ENCODE results near the gene TBX1. TPM values are rescaled to one million over a fixed set of nuclear protein-coding genes. Genes with fewer than 3 reads are reported as not detected.

Gene TBX1
- total RNA-seq, 3 donors from 2014 or later = 0.96 to 9.2 (median 2.9) TPM

DNA sequence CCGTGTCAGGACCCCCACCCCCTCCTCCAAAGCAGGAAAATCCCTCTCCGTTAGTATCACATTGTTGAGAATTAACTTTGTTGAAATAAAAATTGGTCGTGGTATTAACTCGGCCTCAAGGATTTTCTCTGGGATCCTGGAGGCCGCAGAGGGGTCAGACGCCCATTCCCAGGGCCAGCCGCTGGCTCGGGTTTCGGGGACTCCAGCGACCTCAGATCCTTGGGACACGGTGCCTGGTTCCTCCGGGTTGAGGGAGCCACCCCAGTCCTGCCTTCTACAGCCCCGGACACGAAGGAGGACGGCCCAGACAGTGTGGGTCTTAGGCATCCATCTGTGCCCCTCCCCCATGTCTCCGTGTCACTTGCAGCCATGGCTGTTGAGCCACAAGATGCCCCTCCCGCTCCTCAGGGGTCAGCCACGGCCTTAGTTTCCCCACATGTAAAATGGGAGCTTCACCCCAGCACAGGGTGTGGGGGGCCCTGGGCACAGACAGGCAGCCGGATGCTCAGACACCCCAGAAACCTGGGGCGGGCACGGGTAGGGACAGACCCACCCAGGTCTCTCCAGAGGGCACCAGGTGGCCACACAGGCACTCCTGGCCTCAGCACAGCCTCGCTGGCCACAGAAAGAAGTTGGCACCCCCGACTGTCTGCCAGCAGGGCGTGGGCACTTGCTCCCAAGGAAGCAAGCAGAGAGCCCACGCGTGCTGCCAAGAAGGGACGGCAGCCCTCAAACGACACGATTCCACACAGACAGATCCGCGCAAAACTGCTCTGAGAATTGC is 21.7 kb upstream of the TBX1 start:
- no peaks in the 10 kb centered on the region for H3K27me3 ChIP-seq
- no peak overlapping the region for H3K4me3 ChIP-seq
- H3K36me3 ChIP-seq = no peaks in the 10 kb centered on the region
- intact Hi-C loops (cut with DNase I; ENCODE audit: low total_unique reads) = no loop called here
- H3K4me1 ChIP-seq = no peaks in the 10 kb centered on the region
- TF ChIP-seq POLR2A (IDR thresholded peaks at IDR 0.05) (no peak), CTCF (IDR thresholded peaks at IDR 0.05) (no peak), POLR2AphosphoS5 (IDR thresholded peaks at IDR 0.05) (no peak)
- DNase-seq (ENCODE audit: low spot score in 2 of 2) = no peak
- no peaks in the 10 kb centered on the region for H3K9me3 ChIP-seq
- H3K27ac ChIP-seq = no peak overlapping the region

DNA sequence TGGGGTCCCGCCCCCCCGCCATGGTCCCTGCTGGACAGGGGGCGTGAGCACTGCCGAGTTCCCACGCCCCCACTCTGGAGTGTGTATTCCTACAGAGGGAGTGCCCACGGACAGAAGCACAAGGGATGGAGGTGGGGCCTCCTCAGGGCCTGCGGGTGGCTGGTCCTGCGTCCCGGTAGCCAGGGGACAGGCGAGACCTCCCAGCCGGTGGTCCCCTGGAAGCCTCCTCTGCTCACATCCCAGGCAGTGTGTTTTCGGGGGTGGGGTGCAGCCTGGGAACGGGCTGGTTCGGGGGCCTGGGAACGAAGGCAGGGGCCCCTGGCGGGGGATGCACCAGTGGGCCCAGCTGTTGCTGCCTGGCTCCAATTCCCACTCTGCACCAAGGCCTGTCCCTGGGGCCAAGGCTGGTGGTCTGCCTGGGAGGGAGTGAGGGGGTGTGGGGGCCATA is 21.1 kb upstream of the TBX1 start:
- intact Hi-C loops (cut with DNase I; ENCODE audit: low total_unique reads) = no loop called here
- TF ChIP-seq POLR2A (IDR thresholded peaks at IDR 0.05) = no peak
- no peak for TF ChIP-seq POLR2AphosphoS5 (IDR thresholded peaks at IDR 0.05)
- TF ChIP-seq CTCF (IDR thresholded peaks at IDR 0.05) = no peak
- no peaks in the 10 kb centered on the region for H3K27me3 ChIP-seq
- H3K4me3 ChIP-seq = no peak overlapping the region
- no peaks in the 10 kb centered on the region for H3K36me3 ChIP-seq
- no peak for DNase-seq (ENCODE audit: low spot score in 2 of 2)
- H3K27ac ChIP-seq = no peak overlapping the region
- no peaks in the 10 kb centered on the region for H3K4me1 ChIP-seq
- H3K9me3 ChIP-seq = no peaks in the 10 kb centered on the region

- TF ChIP-seq POLR2AphosphoS5 (IDR thresholded peaks at IDR 0.05) = no peak
- TF ChIP-seq POLR2A (IDR thresholded peaks at IDR 0.05) = no peak
- no peak for TF ChIP-seq CTCF (IDR thresholded peaks at IDR 0.05)
- Histone ChIP-seq H3K27ac (no peak overlapping the region), H3K9me3 (no peaks in the 10 kb centered on the region), H3K36me3 (no peaks in the 10 kb centered on the region), H3K4me3 (no peak overlapping the region), H3K27me3 (no peaks in the 10 kb centered on the region), H3K4me1 (no peaks in the 10 kb centered on the region)
- DNase-seq (ENCODE audit: low spot score in 2 of 2) = no peak
- intact Hi-C loops (cut with DNase I; ENCODE audit: low total_unique reads) = no loop called here
Measured at GRCh38 chr22:19739911-19740449, 20.6 kb upstream of the TBX1 start.

DNA sequence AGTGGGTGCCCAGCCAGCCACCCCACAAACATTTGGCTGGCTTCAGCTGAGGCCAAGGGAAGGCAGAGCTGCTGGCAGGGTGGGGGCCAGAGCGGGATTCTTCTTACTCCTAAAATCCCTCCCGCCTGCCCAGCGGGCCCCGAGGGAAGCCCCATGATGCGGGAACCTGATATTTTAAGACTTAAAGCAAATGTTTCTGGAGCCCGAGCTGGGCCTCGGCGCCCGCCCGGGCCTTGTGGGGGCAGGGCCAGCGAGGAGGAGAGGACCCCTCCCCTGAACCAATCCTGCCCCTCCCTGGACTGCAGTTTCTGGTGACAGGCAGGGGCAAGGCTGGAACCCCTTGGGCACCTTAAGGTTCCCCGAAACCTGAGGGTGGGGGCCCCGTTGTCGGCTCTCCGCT is 20.0 kb upstream of the TBX1 start:
- Histone ChIP-seq H3K4me3 (no peak overlapping the region), H3K9me3 (no peaks in the 10 kb centered on the region), H3K36me3 (no peaks in the 10 kb centered on the region), H3K4me1 (no peaks in the 10 kb centered on the region), H3K27me3 (no peaks in the 10 kb centered on the region), H3K27ac (no peak overlapping the region)
- intact Hi-C loops (cut with DNase I; ENCODE audit: low total_unique reads) = no loop called here
- no peak for DNase-seq (ENCODE audit: low spot score in 2 of 2)
- no peak for TF ChIP-seq CTCF (IDR thresholded peaks at IDR 0.05)

GRCh38 chr22:19741053-19741452 is 19.5 kb upstream of the TBX1 start:
- Histone ChIP-seq H3K4me1 (no peaks in the 10 kb centered on the region), H3K27me3 (no peaks in the 10 kb centered on the region), H3K4me3 (no peak overlapping the region), H3K9me3 (no peaks in the 10 kb centered on the region), H3K27ac (no peak overlapping the region), H3K36me3 (no peaks in the 10 kb centered on the region)
- no peak for TF ChIP-seq POLR2AphosphoS5 (IDR thresholded peaks at IDR 0.05)
- no peak for TF ChIP-seq CTCF (IDR thresholded peaks at IDR 0.05)
- TF ChIP-seq POLR2A (IDR thresholded peaks at IDR 0.05) = no peak
- DNase-seq (ENCODE audit: low spot score in 2 of 2) = no peak
- intact Hi-C loops (cut with DNase I; ENCODE audit: low total_unique reads) = no loop called here
